GM20000 (cell line): ENCODE results near the gene PFN1.

Experiments
- DNase-seq: peaks from one replicate; pipeline ENCODE4 v3.0.0; 2012; ENCODE audit warnings: low spot score
- CTCF ChIP-seq: IDR thresholded peaks from 2 replicates; pipeline ENCODE4 v1.5.1; 2012; ENCODE audit warnings: mild to moderate bottlenecking, control low read depth; ENCODE audit errors: extremely low read depth, missing control alignments

The PFN1 gene

GRCh38 chr17:4901108-4901647 is 47.2 kb downstream of the PFN1 start:
- DNase-seq = no peak
- TF ChIP-seq CTCF = no peak

GRCh38 chr17:4900231-4901107 is 47.9 kb downstream of the PFN1 start:
- TF ChIP-seq CTCF = no peak
- DNase-seq = peak; percentile 59

- DNase-seq = peak; percentile 95
- no peak for TF ChIP-seq CTCF
Observed at GRCh38 chr17:4899341-4900230, 48.7 kb downstream of the PFN1 start, which contains the start of gene C17orf107. TSS of gene C17orf107 (plus strand) at chr17:4899536. CDS start at chr17:4899763, 227 bp downstream.

- DNase-seq = no peak
- no peak for TF ChIP-seq CTCF
Observed at GRCh38 chr17:4898927-4899326, 49.4 kb downstream of the PFN1 start.

- no peak for TF ChIP-seq CTCF
- DNase-seq = peak; percentile 9
Observed at GRCh38 chr17:4898351-4898750, 50.0 kb downstream of the PFN1 start.

- no peak for TF ChIP-seq CTCF
Observed at GRCh38 chr17:4897785-4898184, 50.5 kb downstream of the PFN1 start.

More at GRCh38 chr17:4897785-4898184, 50.5 kb downstream of the PFN1 start:
- no peak for DNase-seq
